ENCODE measurements around the gene CDC25B.

- no peak for TF ChIP-seq EZH2 (IDR thresholded peaks at IDR 0.05)
- TF ChIP-seq CTCF (IDR thresholded peaks at IDR 0.05 in 2 of 3, conservative IDR thresholded peaks at IDR 0.05 in 1 of 3; ENCODE audit: borderline replicate concordance in 1 of 3, insufficient read depth in 1 of 3, low read depth in 2 of 3, low read length in 2 of 3), result no peak
- no peak for TF ChIP-seq MAX (IDR thresholded peaks at IDR 0.05)
- no peak for TF ChIP-seq YY1 (IDR thresholded peaks at IDR 0.05; ENCODE audit: extremely low read depth, insufficient replicate concordance, low read depth, low read length)
- no peak for TF ChIP-seq POLR2A (IDR thresholded peaks at IDR 0.05; ENCODE audit: borderline replicate concordance, extremely low read depth, insufficient read depth, insufficient read length)
- no peak for TF ChIP-seq RAD21 (IDR thresholded peaks at IDR 0.05; ENCODE audit: low read depth)
- no peak for TF ChIP-seq POLR2AphosphoS5 (IDR thresholded peaks at IDR 0.05; ENCODE audit: low read depth, low read length)
These were observed 47.4 kb downstream of the CDC25B start for GRCh38 chr20:3843490-3843889.

All from HCT116 (cell line).